Panc1 (cell line): ENCODE data around the gene TGM5. TPM values are rescaled to one million over a fixed set of nuclear protein-coding genes. Genes with fewer than 3 reads are reported as not detected.

ENCODE experiments used
- ATAC-seq: fragments of 200-7000 bp; cut with Tn5 transposase; 2 replicates; pipeline ENCODE4 v1.9.1; 2020; ENCODE audit warnings: mild to moderate bottlenecking, moderate library complexity
- BruUV-seq: library from RNA; stranded (reverse); fragments of 400-500 nt; replicated peaks from 2 replicates; lab custom pipeline; 2021; lab: Mats Ljungman, UMichigan
- CTCF ChIA-PET: fragments of 300-600 bp; sonication (Branson Sonifier 250); formaldehyde crosslinking; loops from one replicate; lab custom pipeline; 2022; ENCODE audit warnings: antibody characterized with exemption; lab: Charles Lee
- POLR2A ChIA-PET: fragments of 300-600 bp; sonication (Branson Sonifier 250); formaldehyde crosslinking; loops from one replicate; lab custom pipeline; 2022; ENCODE audit warnings: antibody characterized with exemption; lab: Charles Lee
- DNase-seq: peaks from one replicate; pipeline ENCODE4 v3.0.0-alpha.2; 2010; ENCODE audit warnings: low read depth, low spot score
- H3K27ac ChIP-seq: 2 replicates; pipeline ENCODE4 v1.5.1; 2011; ENCODE audit warnings: mild to moderate bottlenecking, low read length, inconsistent platforms
- H3K27me3 ChIP-seq: fragments of 200-500 bp; sonication (Bioruptor generic); 2 replicates; pipeline ENCODE4 v1.6.0; 2014; ENCODE audit warnings: low read length, inconsistent platforms; ENCODE audit not compliant: control insufficient read depth, insufficient read depth
- H3K36me3 ChIP-seq: fragments of 200-500 bp; sonication (Bioruptor generic); 2 replicates; pipeline ENCODE4 v1.5.1; 2014; ENCODE audit warnings: inconsistent platforms, mild to moderate bottlenecking, low read length, moderate library complexity; ENCODE audit not compliant: control insufficient read depth, insufficient read depth
- H3K4me1 ChIP-seq: 2 replicates; pipeline ENCODE4 v1.5.1; 2011; ENCODE audit warnings: inconsistent platforms, mild to moderate bottlenecking, low read length, moderate library complexity; ENCODE audit not compliant: control insufficient read depth, insufficient read depth
- H3K4me3 ChIP-seq, 2 experiments: 2 replicates each; pipeline ENCODE4 v1.5.1; 2011 to 2012; ENCODE audit warnings: low read depth in 2 of 2, low read length in 2 of 2, mild to moderate bottlenecking in 2 of 2, inconsistent platforms in 1 of 2, moderate library complexity in 1 of 2
- H3K9me3 ChIP-seq: fragments of 200-500 bp; sonication (Bioruptor generic); 2 replicates; pipeline ENCODE4 v1.5.1; 2014; ENCODE audit warnings: low read depth, mild to moderate bottlenecking, inconsistent platforms, low read length, moderate library complexity; ENCODE audit not compliant: control insufficient read depth, insufficient read depth
- CTCF ChIP-seq: fragments of 450-650 bp; IDR thresholded peaks from 2 replicates; pipeline ENCODE4 v1.5.1; 2017; ENCODE audit warnings: mild to moderate bottlenecking
- REST ChIP-seq, 2 experiments: IDR thresholded peaks; 2 replicates each; pipeline ENCODE4 v1.6.1; 2011 to 2012; ENCODE audit warnings: low read depth in 2 of 2, control low read depth in 1 of 2, low read length in 1 of 2, mild to moderate bottlenecking in 1 of 2, moderate library complexity in 1 of 2; ENCODE audit not compliant: insufficient read depth in 1 of 2
- SIN3A ChIP-seq: IDR thresholded peaks from 2 replicates; pipeline ENCODE4 v1.6.1; 2012; ENCODE audit warnings: low read depth, mild to moderate bottlenecking, low read length, moderate library complexity, borderline replicate concordance; ENCODE audit not compliant: insufficient read depth
- TCF7L2 ChIP-seq: IDR thresholded peaks from 2 replicates; pipeline ENCODE4 v1.6.1; 2011; ENCODE audit warnings: mild to moderate bottlenecking, low read depth, low read length, inconsistent platforms
- in situ Hi-C: cut with HindIII; loops from 2 replicates; pipeline ENCODE4 v1.10.0; 2016; ENCODE audit warnings: low sequenced_read_pairs, low pct_unique_long_range_greater_than_20kb
- intact Hi-C: fragments of 100-400 bp; cut with micrococcal nuclease; formaldehyde crosslinking; loops from one replicate; pipeline ENCODE4 v1.10.0; 2022; ENCODE audit not compliant: unreplicated experiment
- total RNA-seq: library from RNA; stranded (reverse); gene quantifications from one replicate; pipeline ENCODE4 v1.2.1, GENCODE V29; 2021; ENCODE audit not compliant: unreplicated experiment

Gene TGM5
- total RNA-seq, 1 experiment from 2014 or later: not detected

- POLR2A ChIA-PET: no interaction called here
- BruUV-seq: no TSS peak
- Histone ChIP-seq H3K9me3 (no peaks in the 10 kb centered on the region), H3K4me3 (no peak overlapping the region), H3K27ac (no peak overlapping the region), H3K4me1 (no peaks in the 10 kb centered on the region), H3K36me3 (no peaks in the 10 kb centered on the region), H3K27me3 (peaks cover 3% of the 10 kb centered on the region; the same call in 1 of the 2 replicates)
- TF ChIP-seq CTCF: no peak
- TF ChIP-seq REST (IDR thresholded peaks at IDR 0.05; ENCODE audit: insufficient read depth in 1 of 2, low read depth in 2 of 2, low read length in 1 of 2): no peak
- TF ChIP-seq TCF7L2: no peak
- in situ Hi-C loops (no loop called here), intact Hi-C loops (no loop called here)
- DNase-seq (no peak), ATAC-seq (no peak)
- CTCF ChIA-PET: interaction anchor here (1.0 kb wide), 1 partner anchor 20 kb away, joined by 5 read pairs; no protein-coding TSS in a partner anchor
Observed at GRCh38 chr15:43206054-43206453, 60.7 kb downstream of the TGM5 start.

GRCh38 chr15:43204016-43204901 is 62.5 kb downstream of the TGM5 start:
- DNase-seq (no peak), ATAC-seq (peak; percentile 72; the same call in 1 of the 2 replicates)
- H3K4me3 ChIP-seq: no peak overlapping the region
- in situ Hi-C loops: no loop called here
- no peaks in the 10 kb centered on the region for H3K36me3 ChIP-seq
- peaks cover 3% of the 10 kb centered on the region; the same call in 1 of the 2 replicates for H3K27me3 ChIP-seq
- H3K9me3 ChIP-seq: no peaks in the 10 kb centered on the region
- ChIA-PET CTCF (interaction anchor here (0.6 to 1.4 kb wide), 6 partner anchors 9 to 181 kb away, joined by 3 to 12 read pairs (median 4); no protein-coding TSS in a partner anchor), POLR2A (no interaction called here)
- no TSS peak for BruUV-seq
- no peaks in the 10 kb centered on the region for H3K4me1 ChIP-seq
- peak; percentile 85 for TF ChIP-seq CTCF
- no peak for TF ChIP-seq SIN3A
- intact Hi-C loops: no loop called here
- no peak overlapping the region for H3K27ac ChIP-seq
